Amniotic epithelial cell (primary cell): Measurements from ENCODE around the gene KDM1A.

Experiments
- DNase-seq: peaks from one replicate; pipeline ENCODE4 v3.0.0-alpha.2; 2010; ENCODE audit warnings: low read depth

Gene KDM1A

GRCh38 chr1:23069675-23070074, 50.4 kb downstream of the KDM1A start:
- no peak for DNase-seq

DNA sequence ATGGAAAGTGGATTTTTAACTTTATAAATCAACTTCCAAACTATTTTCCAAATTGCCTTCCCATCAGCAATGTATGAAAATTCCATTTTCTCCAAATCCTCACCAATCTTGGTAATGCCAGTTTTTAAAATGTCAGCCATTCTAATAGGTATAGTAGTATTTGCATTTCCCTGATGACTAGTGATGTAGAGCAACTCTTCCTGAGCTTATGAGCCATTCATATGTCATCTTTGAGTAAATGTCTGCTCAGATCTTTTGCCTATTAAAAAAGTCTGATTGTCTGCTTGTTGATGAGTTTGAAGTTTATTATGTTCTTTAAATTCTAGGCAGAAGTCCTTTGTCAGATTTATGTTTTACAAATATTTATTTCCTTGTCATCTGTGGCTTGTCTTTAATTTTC, 54.7 kb downstream of the KDM1A start:
- no peak for DNase-seq

GRCh38 chr1:23079025-23079424, 59.8 kb downstream of the KDM1A start:
- no peak for DNase-seq

GRCh38 chr1:23080885-23081284, 61.6 kb downstream of the KDM1A start:
- no peak for DNase-seq

DNA sequence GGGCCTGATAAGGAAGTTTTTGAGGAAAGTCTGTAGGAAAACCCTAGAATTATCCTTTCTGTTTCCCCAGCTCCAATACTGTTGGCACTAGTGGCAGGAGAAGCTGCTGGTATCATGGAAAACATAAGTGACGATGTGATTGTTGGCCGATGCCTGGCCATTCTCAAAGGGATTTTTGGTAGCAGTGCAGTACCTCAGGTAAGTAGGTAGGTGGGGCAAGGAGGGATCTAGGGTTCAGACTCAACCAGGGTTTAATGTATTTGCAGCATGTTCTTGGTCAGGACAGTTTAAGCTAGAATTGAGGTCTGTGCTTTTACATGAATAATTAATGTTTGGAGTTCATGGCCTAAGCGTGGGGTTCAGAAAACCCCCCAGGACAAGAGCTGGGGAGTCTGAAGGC, 62.1 kb downstream of the KDM1A start:
- DNase-seq: no peak

DNA sequence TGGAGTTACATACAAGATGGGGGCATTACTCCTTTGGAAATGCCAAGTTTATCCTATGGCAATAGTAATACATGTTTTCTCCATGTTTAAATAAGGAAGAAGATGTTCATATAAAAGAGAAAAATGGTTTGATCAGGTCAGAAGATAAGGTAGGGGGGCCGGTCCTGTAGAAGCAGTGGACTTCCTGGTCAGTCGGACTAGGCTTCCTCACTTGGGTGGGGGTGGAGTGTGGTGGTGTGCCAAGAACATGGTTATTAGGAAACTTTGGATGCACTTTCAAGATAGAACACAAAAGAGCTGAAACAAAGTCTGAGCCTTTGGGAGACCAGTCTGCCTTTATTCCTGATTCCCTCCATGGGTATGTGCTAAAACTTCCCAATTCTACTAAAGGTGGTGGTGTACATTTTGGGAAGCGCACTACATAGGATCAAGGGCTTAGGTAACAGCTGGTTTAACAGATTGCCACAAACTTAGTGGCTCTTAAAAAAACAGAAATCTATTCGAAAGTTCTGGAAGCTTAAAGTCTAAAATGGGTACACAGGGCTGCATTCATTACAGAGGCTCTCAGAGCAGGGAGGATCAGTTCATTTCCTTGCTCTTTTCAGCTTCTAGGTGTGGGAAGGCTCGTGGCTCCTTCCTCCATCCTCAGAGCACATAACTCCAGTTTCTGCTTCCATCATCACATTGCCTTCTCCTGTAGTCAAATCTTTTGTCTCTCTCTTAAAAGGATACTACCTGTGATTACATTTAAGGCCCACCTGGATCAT, 64.6 kb downstream of the KDM1A start:
- peak; percentile 53 for DNase-seq

GRCh38 chr1:23084880-23085279, 65.6 kb downstream of the KDM1A start:
- DNase-seq: no peak

- no peak for DNase-seq
Observed at GRCh38 chr1:23085696-23086095, 66.4 kb downstream of the KDM1A start.

DNA sequence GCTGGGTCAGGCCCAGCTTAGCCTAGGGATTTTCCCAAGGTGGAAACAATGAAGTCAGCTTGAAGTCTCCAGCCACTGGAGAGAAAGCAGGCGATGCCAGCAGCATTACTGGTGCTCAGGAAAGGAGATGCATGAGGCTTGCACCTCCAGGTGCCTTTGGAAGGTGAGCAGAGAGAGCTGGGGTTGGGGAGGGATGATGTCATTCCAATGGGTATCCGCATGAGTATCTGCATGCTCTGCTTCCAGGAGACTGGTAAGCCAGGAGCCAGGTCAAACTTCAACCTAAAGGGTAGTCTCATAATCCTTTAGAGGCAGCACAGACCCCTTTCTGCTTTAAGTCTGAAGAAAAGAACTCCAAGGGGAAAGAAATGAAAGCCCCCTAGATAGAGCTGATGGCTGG, 68.8 kb downstream of the KDM1A start:
- no peak for DNase-seq

DNA sequence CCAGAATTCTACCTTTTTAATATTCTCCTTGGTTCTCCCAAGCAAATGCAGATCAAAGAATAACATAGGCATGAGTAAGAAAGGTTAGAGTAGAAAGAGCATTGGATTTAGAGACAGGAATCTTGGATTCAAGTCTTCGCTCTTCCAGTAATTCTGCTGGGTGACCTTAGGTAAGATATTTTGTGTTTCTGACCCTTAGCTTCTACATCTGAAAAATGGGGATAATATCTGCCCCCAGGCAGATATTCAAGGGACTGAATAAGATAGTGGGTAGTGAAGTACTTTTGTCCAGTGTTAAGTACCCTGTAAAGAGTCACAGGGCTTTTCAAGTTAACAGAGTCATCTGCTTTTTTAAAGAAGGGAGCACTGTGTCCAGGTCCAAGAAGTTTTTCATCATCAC, 70.8 kb downstream of the KDM1A start:
- DNase-seq: no peak

- no peak for DNase-seq
Observed at GRCh38 chr1:23091545-23091944, 72.3 kb downstream of the KDM1A start.

DNA sequence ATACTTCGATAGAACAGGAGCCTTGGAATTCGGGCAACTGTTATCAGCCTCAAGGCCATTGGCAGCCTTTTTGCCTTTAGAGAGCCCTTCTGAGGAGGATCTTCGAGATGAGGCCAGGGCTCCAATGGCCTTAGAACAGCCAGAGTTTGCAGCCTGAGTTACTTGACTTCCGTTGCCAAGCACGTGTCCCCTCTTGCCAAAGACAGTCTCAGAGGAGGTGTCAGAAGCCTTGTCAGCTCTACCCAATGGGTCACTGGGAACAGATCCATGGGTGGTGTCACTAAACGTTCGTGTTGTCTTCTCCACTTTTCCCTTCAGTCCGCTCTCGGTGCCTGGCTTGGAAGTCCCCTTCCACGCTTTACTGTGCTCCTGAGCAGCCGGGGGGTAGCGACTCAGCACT, 73.2 kb downstream of the KDM1A start:
- DNase-seq: no peak

- DNase-seq: peak; percentile 83
Observed at GRCh38 chr1:23097316-23097715, 78.0 kb downstream of the KDM1A start.

DNA sequence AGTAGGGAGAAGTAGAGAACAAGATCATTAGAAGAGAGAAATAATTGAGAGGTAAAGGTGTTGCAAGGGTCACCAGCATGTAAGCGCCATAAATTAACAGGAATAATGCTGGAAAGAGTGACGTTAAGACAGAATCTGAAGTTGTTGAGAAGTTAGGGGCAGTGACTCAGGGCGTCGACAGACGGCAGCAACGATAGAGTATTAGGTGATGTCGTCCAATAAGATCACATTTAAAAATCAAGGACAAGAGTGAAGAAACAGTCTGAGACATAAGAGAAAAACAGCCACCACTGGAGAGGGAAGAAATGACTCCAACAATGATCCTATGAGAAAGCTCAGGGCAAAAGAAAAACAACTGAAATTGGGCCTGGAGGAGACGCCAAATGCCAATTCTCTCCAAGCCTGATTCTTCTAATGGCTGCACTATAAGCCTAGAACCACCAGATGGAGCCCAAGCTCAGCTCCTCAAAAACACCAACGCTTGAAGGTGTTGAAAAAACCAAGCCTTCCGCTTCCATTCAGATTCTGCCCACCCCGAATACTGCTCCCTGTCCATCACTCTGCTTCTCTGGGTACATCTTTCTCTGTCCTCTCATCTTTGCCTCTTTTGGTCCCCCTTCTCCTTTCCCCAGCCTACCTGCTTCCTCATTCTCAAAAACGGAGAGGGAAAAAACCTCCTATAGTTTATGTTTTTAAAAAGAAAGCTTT, 79.3 kb downstream of the KDM1A start:
- peak; percentile 71 for DNase-seq

- DNase-seq: no peak
Observed at GRCh38 chr1:23099171-23099536, 79.9 kb downstream of the KDM1A start.

GRCh38 chr1:23100074-23100748, 80.9 kb downstream of the KDM1A start:
- DNase-seq: peak; percentile 99

- peak; percentile 77 for DNase-seq
Observed at GRCh38 chr1:23101101-23101827, 82.0 kb downstream of the KDM1A start.

- DNase-seq: no peak
Observed at GRCh38 chr1:23101887-23102286, 82.6 kb downstream of the KDM1A start.

DNA sequence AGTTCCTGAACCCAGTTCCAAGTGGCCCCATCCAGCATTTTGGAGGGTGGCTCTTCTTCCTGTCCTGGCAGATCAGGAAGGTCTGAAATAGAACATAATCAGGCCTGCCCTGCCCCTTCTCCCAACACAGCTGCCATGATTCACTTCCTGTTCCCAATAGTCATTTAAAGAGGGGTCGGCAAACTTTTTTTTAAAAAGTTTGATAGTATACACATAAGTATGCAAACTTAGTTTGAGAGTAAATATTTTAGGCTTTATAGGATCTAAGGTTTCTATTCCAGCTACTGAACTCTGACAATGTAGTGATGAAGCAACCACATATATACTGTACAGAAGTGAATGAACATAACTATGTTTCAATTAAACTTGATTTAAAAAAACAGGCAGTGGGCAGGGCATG, 83.0 kb downstream of the KDM1A start:
- peak; percentile 35 for DNase-seq

DNA sequence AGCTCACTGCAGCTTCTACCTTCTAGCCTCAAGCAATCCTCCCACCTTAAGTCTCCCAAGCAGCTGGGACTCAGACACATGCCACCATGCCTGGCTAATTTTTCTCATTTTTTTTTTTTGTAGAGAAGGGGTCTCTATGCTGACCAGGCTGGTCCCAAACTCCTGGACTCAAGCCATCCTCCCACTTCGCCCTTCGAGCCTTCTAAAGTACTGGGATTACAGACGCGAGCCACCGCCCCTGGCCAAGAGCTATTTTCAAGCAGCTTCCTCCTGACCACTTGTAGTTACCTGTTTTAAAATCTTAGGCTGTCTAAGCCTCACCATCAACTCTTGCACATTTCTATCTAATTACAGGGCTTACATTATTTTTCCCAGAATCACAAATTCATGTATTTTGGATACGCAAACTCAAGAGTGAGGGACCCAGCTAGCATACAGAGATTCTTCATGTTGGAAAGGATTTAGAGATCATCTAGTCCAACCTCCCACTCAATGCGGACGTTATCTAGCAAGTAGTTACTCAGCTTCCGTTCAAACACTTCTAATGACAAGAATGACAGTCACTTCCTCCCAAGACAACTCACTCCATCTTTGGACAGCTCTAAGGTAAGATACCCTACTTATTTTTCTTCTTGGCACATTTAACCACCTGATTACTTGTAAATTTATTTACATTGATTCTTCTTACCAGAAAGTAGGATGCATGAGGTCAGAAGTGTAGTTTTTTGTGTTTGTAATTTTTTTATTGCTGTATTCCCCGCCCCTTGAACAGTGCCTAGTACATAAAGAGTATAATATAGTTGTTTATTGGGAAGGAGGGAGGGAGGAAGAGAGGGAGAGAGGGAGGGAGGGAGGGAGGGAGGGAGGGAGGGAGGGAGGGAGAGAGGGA, 84.0 kb downstream of the KDM1A start:
- peak; percentile 76 for DNase-seq

DNA sequence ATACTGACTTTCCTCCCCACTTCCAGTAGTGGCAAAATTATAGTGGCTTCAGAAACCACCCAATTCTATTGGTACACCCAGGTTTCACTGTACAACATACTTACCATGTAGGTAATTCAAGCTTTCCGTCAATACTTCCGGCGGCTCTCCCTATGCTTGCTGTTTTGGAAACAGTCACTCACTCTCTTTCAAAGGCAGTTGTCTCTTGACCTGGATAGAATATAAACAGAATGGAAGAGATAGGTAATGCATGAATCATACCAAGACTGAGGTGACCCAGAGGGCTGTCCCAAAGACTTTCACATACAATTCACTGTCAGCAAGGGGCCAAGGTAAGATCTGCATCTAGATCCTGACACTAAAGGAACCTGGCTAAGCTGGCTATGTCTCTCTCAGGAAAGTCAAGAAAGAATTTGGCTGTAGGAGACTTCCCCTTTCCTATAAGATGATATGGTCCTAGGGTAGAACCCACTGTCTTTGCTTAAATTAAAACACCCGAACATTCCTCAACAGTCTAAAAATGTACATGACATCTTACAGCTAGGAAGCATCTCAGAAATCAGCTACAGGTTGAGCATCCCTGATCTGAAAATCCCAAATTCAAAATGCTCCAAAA, 89.8 kb downstream of the KDM1A start:
- no peak for DNase-seq
